Hematopoietic multipotent progenitor cell treated with erythropoietin and hydrocortisone succinate and interleukin-3 and kit ligand, for 15 days (in vitro differentiated cells): ENCODE results near the gene DEDD2.

Experiments used
- DNase-seq: peaks from one replicate; pipeline ENCODE4 v3.0.0-alpha.2; 2015; ENCODE audit warnings: low spot score

Gene DEDD2

DNA sequence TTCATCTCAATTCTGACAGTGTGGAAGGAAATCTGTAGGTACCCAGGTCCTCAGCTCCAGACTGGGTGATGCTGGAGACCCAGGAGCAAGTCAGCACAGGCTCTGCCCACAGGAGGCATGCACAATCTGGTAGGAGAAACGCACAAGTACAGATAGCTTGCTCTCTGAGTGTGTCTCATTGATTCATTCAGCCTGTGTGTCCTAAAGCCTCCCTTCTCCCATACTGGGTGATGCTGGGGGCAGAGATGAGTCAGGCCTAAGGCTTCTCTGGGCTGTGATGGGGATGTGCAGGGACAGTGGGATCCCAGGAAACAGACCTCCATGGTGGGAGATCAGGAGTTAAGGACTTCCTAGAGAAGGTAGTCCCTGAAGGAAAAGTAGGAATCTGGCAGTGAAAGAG, 9.4 kb upstream of the DEDD2 start:
- DNase-seq: no peak

DNA sequence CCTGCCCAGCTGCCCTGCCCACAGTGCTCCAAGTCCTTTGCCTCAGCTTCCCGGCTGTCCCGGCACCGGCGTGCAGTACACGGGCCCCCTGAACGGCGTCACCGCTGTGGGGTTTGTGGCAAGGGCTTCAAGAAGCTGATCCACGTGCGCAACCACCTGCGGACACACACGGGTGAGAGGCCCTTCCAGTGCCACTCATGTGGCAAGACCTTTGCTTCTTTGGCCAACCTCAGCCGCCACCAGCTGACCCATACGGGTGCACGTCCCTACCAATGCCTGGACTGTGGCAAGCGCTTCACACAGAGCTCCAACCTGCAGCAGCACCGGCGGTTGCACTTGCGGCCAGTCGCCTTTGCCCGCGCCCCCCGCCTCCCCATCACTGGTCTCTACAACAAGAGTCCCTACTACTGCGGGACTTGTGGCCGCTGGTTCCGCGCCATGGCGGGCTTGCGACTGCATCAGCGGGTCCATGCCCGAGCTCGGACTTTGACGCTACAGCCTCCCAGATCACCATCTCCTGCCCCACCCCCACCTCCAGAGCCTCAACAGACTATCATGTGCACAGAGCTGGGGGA, 8.3 kb upstream of the DEDD2 start:
- DNase-seq: no peak

DNA sequence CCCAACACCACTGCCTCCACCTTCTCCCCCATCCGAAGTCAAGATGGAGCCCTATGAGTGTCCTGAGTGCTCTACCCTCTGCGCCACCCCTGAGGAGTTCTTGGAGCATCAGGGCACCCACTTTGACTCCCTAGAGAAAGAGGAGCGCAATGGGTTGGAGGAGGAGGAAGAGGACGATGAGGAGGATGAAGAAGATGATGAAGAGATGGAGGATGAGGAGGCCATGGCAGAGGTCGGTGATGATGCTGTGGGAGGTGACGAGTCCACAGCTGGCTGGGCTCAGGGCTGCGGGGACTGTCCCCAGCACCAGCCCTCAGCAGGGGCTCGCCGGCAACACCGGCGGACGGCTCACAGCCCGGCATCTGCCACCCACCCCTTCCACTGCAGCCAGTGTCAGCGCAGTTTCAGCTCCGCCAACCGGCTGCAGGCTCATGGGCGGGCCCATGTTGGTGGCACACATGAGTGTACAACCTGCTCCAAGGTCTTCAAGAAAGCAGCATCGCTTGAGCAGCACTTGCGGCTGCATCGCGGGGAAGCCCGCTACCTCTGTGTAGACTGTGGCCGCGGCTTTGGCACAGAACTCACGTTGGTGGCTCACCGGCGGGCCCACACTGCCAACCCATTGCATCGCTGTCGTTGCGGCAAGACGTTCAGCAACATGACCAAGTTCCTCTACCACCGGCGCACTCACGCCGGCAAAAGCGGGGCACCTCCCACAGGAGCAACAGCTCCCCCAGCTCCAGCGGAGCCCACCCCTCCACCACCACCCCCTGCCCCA, 7.7 kb upstream of the DEDD2 start:
- no peak for DNase-seq

DNA sequence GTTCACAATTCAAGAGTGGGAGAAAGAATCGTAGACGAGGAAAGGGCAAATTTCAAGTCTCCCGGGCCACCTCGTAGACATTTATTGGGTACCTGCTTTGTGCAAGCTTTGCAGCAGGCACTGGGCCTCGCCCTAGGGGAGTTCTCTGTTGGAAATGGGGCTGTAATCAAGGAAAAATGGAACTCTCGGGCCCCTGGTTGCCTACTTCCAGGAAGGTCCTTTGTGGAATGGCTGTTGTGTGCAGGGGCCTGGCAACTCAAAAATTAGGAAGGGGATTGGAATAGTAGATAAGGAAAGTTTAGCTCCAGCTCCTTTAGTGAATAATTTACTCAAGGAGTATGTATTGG, 3.2 kb upstream of the DEDD2 start:
- no peak for DNase-seq

DNA sequence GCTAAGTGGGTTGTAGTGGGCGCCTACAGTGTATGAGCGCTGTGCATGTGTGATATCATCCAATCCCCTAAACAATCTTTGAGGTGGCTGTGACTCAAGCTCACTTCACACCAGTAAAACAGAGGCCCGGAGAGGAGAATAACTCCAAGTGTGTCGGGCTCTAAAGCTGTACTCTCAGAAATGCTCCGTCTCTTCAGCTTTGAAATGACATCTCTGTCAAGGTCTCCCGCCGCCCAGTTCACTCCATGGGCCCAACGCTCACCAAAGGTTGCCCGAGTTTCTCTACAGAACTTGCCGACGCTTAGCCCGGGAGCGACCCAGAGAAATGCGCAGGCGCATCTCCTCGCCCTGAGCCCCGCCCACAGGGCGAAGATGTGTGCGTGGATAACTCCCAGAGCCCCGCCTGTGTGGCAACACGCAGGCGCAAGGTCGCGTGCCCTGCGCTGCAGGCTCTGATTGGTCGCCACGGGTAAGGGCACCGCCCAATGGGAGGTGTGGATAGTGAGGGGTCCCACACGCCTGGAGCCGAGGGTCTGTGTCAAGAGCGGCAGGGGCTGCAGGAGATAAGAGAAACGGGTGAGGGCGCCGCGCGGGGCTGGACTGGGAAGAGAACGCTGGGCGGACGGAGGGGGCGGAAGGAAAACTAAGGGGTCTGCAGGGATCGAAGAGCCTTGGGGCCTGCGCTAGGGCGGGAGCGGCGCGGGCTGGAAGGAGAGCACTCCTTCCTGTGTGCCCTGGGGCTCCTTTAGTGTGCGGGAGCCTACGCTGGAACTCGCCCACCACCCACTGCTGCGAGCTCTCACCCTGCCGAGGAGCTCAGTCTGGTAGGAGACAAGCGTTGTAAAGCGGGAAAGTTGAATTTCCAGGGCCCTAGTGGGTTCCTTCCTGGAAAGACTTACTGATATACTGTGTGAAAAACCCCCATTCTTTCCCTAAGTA, 2.6 kb upstream of the DEDD2 start, which contains the start of gene ZNF526:
TSS of gene ZNF526 (plus strand) at position 501 of the 939 bp plus-strand sequence. CDS start 4,092 bp downstream, outside the sequence.
- peak; percentile 99 for DNase-seq

DNA sequence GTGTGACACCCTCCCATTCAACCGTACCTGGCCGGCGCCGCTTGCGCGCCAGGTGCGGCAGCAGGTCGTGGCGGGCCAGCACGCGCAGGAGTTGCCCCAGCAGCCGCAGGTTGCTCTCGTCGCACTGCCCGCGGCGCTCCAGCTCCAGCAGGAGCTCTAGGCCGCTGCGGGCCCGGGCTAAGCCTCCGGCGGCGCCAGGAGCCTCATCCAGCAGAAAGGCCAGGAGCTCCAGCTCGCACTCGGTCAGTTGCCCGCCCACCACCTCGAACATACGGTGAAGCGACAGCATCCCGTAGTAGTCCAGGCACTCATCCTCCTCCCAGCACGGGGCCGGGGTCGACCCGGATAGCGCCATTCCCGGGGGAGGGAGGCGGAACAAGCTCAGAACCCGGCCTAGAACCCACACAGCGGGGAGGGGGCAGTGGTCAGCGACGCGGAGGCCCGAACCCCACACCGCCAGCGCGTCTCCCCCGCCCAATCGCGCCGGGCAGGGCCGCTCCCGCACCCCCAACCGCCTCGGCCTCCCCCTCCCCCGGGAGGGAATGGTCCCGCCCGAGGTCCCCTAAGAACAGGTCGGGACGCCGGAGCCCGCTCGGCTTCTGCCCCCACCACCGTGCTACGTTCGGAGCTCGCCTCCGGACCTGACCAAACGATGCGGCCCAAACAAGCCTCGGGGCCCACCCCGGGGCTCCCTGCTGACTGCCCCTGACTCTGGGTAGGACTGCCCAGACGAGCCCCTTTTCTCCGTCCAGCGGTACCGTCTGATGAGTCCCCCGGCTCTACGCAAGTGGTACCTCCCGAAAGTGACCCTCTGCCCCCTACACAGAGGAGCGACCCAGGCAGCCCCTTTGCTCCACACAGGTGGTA, 591 bp downstream of the DEDD2 start:
- DNase-seq: peak; percentile 50

DNA sequence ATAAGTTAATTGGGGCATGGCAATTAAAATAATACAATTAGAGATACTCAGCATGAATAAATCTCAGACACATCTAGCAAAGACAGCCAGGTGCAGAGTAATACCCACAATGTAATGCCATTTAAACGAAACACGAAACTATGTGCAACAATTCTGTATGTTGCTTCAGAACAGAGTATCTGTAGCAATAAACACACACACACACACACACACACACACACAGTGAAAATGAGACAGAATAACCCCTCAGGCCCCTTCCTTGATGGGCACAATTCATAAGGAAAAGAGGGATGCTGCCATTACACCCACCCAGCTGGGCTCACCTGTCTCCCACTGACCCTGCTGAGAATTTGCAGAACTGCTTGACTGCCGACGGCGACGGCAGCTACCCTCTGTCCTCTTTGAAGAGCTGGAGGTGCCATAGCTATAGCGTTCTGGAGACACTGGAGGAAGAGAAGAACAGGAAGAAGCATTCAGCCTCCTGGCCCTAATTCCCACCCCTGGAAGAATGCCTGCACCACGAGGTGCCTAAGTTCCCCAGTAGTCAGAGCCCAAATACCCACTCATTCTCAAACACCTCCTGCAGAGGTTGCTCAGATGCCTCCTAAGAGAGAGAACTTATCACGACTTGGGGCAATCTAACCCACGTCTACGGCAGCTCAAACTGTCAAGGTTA, 2.5 kb downstream of the DEDD2 start:
- no peak for DNase-seq

DNA sequence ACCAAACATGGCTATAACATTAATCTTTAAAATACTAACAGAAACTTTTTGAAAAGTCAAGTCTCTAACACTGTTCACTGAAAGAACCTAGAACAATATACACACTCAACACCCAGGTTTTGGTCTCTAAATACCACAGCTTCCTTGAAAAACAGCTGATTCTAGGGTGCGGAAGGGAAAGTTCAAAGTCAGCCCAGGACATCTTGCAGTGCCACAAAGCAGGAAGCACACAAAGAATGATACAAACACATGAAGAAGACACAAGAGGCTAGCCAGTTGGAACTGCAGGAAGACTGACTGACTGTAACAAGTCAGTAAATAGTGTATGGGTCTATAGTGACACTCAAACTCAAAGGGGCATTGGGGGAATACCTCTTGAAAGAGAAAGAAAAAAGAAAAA, 4.6 kb downstream of the DEDD2 start:
- no peak for DNase-seq

DNA sequence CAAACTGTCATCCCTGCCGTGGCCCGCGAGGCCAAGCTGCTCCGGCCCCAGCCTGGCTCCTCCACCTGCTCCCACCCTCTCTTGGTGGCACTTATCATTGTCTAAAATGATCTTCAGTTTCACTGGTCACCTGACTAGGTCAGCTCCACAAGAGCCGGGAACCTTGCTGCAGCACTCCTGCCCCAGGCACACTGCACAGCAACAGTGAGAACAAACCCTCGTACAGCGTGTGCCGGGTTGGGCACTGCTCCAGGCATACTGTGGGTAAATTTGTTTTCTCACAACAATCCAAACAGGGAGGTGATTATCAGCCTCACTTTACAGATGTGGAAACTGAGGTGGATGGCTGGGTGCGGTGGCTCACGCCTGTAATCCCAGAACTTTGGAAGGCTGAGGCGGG, 8.9 kb downstream of the DEDD2 start:
- DNase-seq: no peak

DNA sequence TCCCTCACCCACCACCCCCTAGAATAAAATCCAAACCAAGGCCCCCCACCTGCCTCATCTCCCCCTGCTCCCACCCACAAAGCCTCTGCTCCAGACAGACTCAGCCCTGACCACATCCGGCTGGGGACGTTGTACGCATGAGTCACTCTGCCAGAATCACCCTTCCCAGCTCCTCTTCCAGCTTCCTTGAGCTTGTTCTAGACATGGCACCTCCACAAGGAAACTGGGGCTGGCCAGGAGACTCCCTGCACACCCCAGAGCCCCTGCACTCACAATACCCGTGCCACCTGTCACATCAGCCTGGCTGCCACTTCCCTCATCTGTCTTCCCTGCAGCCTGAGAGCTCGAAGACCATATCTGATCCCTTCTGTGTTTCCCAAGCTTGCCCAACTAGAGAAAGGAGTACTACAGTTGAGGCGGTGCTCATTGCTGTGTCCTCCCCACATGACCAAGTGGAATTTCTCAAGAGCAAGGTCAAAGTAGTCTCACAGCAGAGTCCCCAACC, 9.7 kb downstream of the DEDD2 start:
- no peak for DNase-seq

DNA sequence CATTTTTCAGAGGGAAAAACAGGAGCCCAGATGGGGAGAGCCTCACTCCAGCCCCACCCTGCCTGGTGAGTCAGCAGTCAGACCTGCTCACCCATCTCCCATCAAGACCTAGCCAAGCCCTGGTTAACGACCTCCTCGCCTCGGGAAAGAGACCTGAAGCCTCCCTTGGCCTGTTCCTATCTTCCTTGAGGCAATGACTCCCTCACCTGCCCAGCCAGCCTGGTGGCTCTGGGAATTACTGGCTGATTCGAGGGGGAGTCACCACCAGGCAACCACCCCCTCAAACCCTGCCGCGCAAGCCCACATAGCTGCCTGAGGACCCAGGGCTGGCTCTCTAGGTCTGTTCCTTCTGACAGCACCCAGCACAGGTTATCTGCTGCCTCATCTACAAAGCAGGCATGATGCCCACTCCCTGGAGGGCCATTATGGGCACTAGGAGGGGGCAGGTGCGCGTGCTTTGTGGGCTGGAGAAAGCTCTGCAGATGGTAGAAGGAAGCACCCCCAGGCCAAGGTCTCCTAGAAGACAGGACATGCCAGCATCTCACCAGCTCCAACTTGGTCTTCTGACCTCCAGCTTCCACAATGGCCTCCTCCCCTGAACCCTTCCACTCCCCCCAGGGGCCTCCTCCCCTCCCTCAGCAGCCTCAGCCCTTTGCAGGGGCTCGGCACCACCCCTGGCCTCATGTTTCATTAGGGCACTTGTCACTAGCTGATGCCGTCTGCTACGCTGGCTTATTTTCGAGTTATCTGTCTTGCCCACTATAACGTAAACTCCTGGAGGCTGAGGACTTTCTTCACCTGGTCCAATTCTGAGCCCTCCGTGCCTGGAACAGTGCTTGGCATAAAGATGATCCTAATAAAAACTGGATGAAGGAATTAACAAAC, 10.4 kb downstream of the DEDD2 start:
- DNase-seq: peak; percentile 64

DNA sequence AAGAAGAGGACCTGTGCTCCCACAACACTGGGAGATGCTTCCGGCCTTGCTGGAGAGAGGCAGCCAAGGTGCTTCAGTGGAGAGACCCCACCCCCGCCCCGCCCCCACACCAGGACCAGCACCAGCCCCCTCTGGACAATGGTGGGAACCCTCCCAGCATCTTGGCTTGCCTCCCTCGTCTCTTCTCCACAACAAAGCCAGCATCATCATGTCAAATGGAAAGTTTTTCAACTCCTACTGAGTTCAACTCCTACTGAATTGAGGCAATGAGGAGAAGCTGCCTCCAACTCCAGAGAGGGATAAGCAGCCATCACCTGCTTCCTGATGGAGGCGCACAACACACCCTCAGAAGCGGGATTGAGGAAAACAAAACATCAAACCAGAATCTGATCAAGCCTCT, 12.8 kb downstream of the DEDD2 start:
- DNase-seq: no peak

DNA sequence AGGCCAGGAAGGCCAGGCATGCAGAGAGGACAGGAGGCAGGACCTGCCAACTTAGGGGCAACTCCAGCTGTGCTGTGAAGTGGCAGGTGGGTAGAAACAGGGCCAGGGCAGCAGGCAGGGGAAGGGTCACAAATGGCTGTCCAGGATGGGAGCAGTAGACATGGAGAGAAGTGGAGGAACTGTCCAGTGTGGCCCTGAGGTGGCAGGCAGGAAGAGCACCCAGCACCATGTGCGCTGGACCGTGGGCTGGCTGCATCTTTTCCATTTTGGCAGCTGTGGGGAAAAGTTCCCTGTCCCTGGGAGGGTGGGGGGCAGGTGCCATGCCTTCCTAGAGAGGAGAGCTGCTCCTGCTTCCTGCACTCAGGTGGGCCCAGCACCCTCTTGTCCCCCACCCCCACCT, 13.8 kb downstream of the DEDD2 start:
- no peak for DNase-seq

DNA sequence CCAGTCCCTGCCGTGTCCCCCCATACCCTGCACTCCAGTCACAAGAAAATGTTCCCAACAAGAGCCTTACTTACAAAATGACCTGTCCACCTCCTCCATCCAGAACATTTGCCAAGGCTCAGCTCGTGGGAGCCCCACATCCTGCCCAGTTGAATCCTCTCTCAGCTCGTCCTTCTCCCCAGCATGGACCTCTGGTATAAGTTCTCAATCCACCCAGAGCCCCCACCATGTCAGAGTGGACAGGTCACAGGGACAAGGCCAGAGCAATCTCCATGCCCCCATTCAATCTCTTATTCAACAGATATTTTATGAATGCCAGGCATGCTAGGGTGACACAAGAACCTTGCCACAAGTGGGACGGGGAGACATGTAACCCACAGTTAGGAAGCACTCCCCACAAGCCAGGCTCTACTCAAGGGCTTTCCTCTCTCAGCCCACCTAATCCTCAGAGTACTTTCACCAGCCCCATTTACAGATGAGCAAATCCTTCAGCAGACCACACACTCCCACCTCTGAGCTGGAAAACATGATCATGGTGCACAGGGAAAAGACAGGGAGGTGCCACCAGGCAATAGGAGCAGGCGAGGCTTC, 15.1 kb downstream of the DEDD2 start:
- DNase-seq: no peak

DNA sequence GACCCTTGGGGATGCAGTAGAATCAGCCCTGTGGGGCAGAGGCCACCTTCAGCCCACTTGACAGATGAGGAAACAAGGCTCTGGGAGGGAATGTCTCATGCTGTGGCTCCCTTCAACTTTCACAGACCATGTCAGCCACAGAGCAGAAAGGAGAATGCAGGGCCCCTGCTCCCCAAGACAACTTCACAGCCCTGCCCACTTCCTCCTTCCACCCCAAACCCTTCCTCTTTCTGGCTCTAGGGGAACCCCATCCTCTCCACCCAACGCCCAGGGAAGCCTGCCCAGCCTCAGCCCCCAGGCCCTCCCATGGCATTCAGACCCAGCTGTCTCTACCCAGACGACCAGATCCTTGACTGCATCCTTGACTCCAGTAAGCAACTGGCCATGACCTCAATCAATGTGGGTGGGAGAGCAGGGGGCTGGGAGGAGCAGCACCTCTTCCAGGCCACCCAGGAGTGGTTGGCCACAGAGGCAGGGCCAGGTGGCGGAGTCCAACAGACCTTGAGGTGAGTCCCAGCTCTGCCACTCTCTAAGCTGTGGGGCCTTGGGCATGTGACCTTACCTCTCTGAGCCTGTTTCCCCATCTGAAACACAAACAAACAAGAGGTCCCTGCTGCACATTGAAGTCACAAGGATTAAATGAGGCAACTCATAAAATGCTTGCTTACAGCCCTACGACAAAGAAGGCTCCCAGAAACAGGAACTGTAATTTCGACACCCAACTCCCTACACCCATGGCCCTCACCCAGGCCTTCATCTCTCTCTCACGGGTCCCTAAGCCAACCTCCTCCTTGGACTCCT, 15.8 kb downstream of the DEDD2 start:
- DNase-seq: no peak

DNA sequence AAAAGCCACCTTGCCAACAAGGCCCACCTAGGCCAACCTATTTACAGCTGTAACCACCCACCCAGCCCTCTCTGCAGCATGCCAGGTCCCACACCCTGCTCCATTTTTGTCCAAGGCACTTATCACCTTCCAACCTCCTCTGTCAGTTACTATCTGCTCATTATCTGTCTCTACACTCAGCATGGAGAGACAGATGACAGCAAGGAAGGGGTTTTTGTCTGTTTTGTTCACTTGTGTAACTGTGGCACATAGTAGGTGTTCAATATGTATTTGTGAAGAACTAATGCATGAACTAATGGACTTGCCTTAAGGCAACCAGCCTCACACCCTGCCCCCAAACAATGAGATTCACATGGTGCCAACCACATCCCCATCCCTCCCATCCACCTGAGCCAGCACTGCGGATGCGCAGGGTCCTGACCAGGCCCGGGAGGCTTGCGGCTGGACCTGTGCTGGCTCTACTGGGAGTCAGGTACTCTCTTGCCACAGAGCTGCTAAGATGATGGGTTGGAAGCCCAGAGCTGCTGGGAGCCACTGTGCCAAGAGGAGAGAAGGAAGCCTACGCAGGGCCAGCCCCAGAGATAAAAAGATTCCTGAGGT, 17.3 kb downstream of the DEDD2 start:
- no peak for DNase-seq

DNA sequence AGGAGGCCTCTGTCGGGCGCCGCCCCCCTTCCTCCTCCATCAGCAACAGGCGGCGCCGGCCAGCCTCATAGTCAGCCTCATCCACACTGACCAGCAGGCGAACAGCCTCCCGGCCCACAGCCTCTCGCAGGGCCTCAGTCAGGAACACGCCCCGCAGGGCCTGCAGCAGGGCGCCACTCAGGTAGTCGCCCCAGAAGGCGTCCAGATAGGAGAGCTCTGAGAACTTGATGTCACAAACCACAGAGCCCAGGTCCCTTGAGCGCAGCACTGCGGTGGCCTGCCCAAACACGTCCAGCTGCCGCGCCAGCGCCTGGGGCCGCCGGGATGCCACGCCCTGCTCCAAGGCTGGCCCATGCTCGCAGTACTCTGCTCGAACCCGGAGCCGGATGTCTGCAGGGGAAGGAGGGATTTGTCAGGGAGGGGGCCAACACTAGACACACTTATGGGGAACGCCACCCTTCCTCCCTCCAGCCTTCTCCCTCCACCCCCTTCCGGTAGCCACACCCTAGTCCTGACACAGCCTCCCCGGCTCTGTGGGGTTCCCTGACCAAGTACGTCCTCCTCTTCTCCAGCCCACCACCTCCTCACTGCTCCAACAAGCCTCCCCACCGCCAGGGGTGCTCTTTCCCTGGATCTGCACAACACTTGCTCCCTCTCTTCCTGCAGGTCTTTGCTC, 17.9 kb downstream of the DEDD2 start:
- peak; percentile 70 for DNase-seq
